Neural cell (in vitro differentiated cells): Measurements from ENCODE around the gene OXSR1. TPM values are rescaled to one million over a fixed set of nuclear protein-coding genes. Genes with fewer than 3 reads are reported as not detected.

ENCODE experiments used
- H2AFZ ChIP-seq: fragments of 200-600, 300-800 bp; sonication (generic), shearing (Covaris generic); 2 replicates; pipeline ENCODE4 v1.6.0; 2014; ENCODE audit warnings: low read depth, mild to moderate bottlenecking, antibody characterized with exemption, low read length, moderate library complexity
- H3F3A ChIP-seq: fragments of 200-600 bp; shearing (Covaris generic); 2 replicates; pipeline ENCODE4 v1.6.1; 2016; ENCODE audit warnings: mild to moderate bottlenecking, moderate library complexity, mixed read lengths, antibody characterized with exemption, low read length; ENCODE audit not compliant: insufficient read depth, poor library complexity, severe bottlenecking
- H3K27ac ChIP-seq: fragments of 200-600, 300-800 bp; sonication (generic), shearing (Covaris generic); 2 replicates; pipeline ENCODE4 v1.5.1; 2014; ENCODE audit warnings: mild to moderate bottlenecking, low read length, moderate library complexity
- H3K27me3 ChIP-seq: fragments of 300-800, 200-600 bp; sonication (generic), shearing (Covaris generic); 2 replicates; pipeline ENCODE4 v1.6.0; 2014; ENCODE audit warnings: mild to moderate bottlenecking, low read depth, low read length, moderate library complexity; ENCODE audit not compliant: insufficient read depth
- H3K36me3 ChIP-seq: fragments of 300-800, 200-600 bp; sonication (generic), shearing (Covaris generic); 2 replicates; pipeline ENCODE4 v1.5.1; 2014; ENCODE audit warnings: mild to moderate bottlenecking, antibody characterized with exemption, low read length, moderate library complexity; ENCODE audit not compliant: insufficient read depth
- H3K4me2 ChIP-seq: fragments of 300-800, 200-600 bp; sonication (generic), shearing (Covaris generic); 2 replicates; pipeline ENCODE4 v1.6.0; 2014; ENCODE audit warnings: mild to moderate bottlenecking, low read length
- H3K4me3 ChIP-seq: fragments of 300-800, 200-600 bp; sonication (generic), shearing (Covaris generic); 2 replicates; pipeline ENCODE4 v1.5.1; 2014; ENCODE audit warnings: mild to moderate bottlenecking, low read length, moderate library complexity
- H3K79me2 ChIP-seq: fragments of 200-600 bp; shearing (Covaris generic); replicated peaks from 2 replicates; pipeline ENCODE4 v1.6.0; 2014; ENCODE audit warnings: mild to moderate bottlenecking, low read length, moderate library complexity; ENCODE audit not compliant: insufficient read depth
- H3K9ac ChIP-seq: fragments of 300-800, 200-600 bp; sonication (generic), shearing (Covaris generic); 2 replicates; pipeline ENCODE4 v1.6.1; 2016; ENCODE audit warnings: mild to moderate bottlenecking, low read length, mixed read lengths
- H3K9me2 ChIP-seq: fragments of 200-600 bp; shearing (Covaris generic); 2 replicates; pipeline ENCODE4 v1.6.1; 2016; ENCODE audit warnings: mild to moderate bottlenecking, low read length, mixed read lengths; ENCODE audit not compliant: insufficient read depth
- H3K9me3 ChIP-seq: fragments of 200-600, 300-800 bp; sonication (generic), shearing (Covaris generic); 2 replicates; pipeline ENCODE4 v1.6.1; 2016; ENCODE audit warnings: mild to moderate bottlenecking, mixed run types, low read length, moderate library complexity, mixed read lengths
- H4K20me1 ChIP-seq: fragments of 200-600 bp; shearing (Covaris generic); 2 replicates; pipeline ENCODE4 v1.6.1; 2016; ENCODE audit warnings: mild to moderate bottlenecking, mixed run types; ENCODE audit not compliant: insufficient read depth
- EP300 ChIP-seq: fragments of 450-650 bp; conservative IDR thresholded peaks from 2 replicates; pipeline ENCODE4 v1.6.1; 2014; ENCODE audit warnings: antibody characterized with exemption, mild to moderate bottlenecking, moderate library complexity; ENCODE audit not compliant: poor library complexity, severe bottlenecking
- EZH2 ChIP-seq: fragments of 200-600, 300-800 bp; shearing (Covaris generic), sonication (generic); IDR thresholded peaks from 2 replicates; pipeline ENCODE4 v1.6.1; 2014; ENCODE audit warnings: antibody characterized with exemption, low read length, borderline replicate concordance, mild to moderate bottlenecking; ENCODE audit not compliant: insufficient read depth, poor library complexity, severe bottlenecking
- MXI1 ChIP-seq: fragments of 450-650 bp; conservative IDR thresholded peaks from 2 replicates; pipeline ENCODE4 v1.6.1; 2014; ENCODE audit warnings: antibody characterized with exemption, mild to moderate bottlenecking; ENCODE audit not compliant: poor library complexity, severe bottlenecking
- POLR2AphosphoS5 ChIP-seq: IDR thresholded peaks from 2 replicates; pipeline ENCODE4 v1.6.1; 2012
- RAD21 ChIP-seq: fragments of 450-650 bp; conservative IDR thresholded peaks from 2 replicates; pipeline ENCODE4 v1.6.1; 2014; ENCODE audit warnings: antibody characterized with exemption, mild to moderate bottlenecking, moderate library complexity
- SMC3 ChIP-seq: fragments of 450-650 bp; conservative IDR thresholded peaks from 2 replicates; pipeline ENCODE4 v1.6.1; 2014; ENCODE audit warnings: antibody characterized with exemption, mild to moderate bottlenecking, moderate library complexity; ENCODE audit not compliant: poor library complexity
- TAF1 ChIP-seq: IDR thresholded peaks from 2 replicates; pipeline ENCODE4 v1.6.1; 2012; ENCODE audit warnings: low read depth
- polyA plus RNA-seq: library from polyadenylated mRNA; depleted of rRNA; stranded (reverse); fragments of >200 nt; gene quantifications from 2 replicates; pipeline ENCODE4 v1.2.3, GENCODE V29; 2014
- TF ChIP-seq, protein P1 (sequence below): IDR thresholded peaks from 2 replicates; pipeline ENCODE4 v1.6.1; 2012; ENCODE audit warnings: borderline replicate concordance
- TF ChIP-seq, protein P2 (sequence below): fragments of 450-650 bp; IDR thresholded peaks from 2 replicates; pipeline ENCODE4 v1.5.1; 2014; ENCODE audit warnings: antibody characterized with exemption, mild to moderate bottlenecking, moderate library complexity; ENCODE audit not compliant: poor library complexity, severe bottlenecking

OXSR1 gene
- polyA plus RNA-seq, 1 donor from 2014 or later: 50.8 TPM

DNA sequence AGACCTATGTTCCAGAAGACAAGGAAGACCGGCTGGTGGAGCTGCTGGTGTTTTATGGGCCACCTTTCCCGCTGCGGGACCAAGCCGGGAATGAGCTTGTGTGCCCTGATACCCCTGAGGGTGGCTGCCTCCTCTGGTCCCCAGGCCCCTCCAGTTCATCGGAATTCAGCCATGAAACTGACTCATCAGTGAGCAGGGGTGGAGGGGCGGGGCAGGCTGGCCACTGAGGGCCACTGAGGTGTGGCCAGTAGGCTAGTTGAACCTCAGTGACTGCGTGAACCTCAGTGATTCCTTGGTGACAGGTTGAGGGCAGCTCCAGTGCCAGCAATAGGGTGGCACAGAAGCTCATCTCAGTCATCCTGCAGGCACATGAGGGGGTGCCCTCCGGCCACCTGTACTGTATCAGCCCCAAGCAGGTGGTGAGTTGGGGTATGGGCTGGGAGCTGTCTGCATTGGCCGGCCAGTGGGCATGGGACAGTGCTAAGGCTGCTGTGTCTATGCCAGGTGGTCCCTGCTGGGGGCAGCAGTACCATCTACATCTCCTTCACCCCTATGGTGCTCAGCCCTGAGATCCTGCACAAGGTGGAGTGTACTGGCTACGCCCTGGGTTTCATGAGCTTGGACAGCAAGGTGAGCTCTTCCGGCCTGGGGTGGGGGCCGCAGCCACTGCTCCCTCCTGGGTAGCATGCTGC, 48.7 kb upstream of the OXSR1 start:
- H3K9me3 ChIP-seq: no peaks in the 10 kb centered on the region
- no peak overlapping the region for H3K9ac ChIP-seq
- H3K9me2 ChIP-seq: no peaks in the 10 kb centered on the region
- no peak overlapping the region for H2AFZ ChIP-seq
- no peak overlapping the region for H3K27ac ChIP-seq
- no peaks in the 10 kb centered on the region for H3K36me3 ChIP-seq
- no peak overlapping the region for H3K4me2 ChIP-seq
- no peaks in the 10 kb centered on the region for H3F3A ChIP-seq
- H3K79me2 ChIP-seq: no peaks in the 10 kb centered on the region
- no peak for TF ChIP-seq MXI1
- no peak for TF ChIP-seq EP300
- no peak for TF ChIP-seq POLR2AphosphoS5
- TF ChIP-seq, protein P1, sequence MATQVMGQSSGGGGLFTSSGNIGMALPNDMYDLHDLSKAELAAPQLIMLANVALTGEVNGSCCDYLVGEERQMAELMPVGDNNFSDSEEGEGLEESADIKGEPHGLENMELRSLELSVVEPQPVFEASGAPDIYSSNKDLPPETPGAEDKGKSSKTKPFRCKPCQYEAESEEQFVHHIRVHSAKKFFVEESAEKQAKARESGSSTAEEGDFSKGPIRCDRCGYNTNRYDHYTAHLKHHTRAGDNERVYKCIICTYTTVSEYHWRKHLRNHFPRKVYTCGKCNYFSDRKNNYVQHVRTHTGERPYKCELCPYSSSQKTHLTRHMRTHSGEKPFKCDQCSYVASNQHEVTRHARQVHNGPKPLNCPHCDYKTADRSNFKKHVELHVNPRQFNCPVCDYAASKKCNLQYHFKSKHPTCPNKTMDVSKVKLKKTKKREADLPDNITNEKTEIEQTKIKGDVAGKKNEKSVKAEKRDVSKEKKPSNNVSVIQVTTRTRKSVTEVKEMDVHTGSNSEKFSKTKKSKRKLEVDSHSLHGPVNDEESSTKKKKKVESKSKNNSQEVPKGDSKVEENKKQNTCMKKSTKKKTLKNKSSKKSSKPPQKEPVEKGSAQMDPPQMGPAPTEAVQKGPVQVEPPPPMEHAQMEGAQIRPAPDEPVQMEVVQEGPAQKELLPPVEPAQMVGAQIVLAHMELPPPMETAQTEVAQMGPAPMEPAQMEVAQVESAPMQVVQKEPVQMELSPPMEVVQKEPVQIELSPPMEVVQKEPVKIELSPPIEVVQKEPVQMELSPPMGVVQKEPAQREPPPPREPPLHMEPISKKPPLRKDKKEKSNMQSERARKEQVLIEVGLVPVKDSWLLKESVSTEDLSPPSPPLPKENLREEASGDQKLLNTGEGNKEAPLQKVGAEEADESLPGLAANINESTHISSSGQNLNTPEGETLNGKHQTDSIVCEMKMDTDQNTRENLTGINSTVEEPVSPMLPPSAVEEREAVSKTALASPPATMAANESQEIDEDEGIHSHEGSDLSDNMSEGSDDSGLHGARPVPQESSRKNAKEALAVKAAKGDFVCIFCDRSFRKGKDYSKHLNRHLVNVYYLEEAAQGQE: no peak
- no peak for TF ChIP-seq SMC3
- no peak for TF ChIP-seq RAD21
- TF ChIP-seq, protein P2, sequence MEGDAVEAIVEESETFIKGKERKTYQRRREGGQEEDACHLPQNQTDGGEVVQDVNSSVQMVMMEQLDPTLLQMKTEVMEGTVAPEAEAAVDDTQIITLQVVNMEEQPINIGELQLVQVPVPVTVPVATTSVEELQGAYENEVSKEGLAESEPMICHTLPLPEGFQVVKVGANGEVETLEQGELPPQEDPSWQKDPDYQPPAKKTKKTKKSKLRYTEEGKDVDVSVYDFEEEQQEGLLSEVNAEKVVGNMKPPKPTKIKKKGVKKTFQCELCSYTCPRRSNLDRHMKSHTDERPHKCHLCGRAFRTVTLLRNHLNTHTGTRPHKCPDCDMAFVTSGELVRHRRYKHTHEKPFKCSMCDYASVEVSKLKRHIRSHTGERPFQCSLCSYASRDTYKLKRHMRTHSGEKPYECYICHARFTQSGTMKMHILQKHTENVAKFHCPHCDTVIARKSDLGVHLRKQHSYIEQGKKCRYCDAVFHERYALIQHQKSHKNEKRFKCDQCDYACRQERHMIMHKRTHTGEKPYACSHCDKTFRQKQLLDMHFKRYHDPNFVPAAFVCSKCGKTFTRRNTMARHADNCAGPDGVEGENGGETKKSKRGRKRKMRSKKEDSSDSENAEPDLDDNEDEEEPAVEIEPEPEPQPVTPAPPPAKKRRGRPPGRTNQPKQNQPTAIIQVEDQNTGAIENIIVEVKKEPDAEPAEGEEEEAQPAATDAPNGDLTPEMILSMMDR: no peak
- no peak for TF ChIP-seq TAF1
- TF ChIP-seq EZH2: no peak
- no peak overlapping the region for H3K4me3 ChIP-seq
- no peaks in the 10 kb centered on the region for H3K27me3 ChIP-seq
- no peaks in the 10 kb centered on the region for H4K20me1 ChIP-seq

DNA sequence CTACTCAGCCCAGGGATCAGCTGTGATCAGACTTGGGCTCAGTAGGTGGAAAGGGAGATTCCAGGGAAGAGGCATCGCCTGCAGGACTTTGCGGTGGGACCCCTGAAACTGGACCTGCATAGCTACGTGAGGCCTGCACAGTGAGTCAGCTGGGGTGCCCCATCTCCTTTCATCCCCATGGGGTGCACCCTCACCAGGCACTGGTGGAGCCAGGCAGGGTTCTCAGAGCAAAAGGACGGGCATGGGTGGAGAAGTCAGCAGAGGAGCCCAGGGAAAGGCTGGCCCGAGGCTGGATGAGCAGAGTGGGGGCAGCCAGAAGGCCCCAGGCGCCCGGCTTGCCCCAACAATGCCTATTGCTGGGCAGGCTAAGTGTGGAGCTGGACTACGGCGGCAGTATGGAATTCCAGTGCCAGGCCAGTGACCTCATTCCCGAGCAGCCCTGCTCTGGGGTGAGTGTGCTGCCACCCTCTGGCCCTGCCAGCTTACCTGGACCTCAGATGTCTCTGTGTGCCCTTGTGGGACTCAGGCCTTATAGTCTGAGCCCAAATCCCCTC, 48.1 kb upstream of the OXSR1 start:
- Histone ChIP-seq H3K9me3 (no peaks in the 10 kb centered on the region), H3K4me2 (no peak overlapping the region), H3F3A (no peaks in the 10 kb centered on the region), H3K27ac (no peak overlapping the region), H3K36me3 (no peaks in the 10 kb centered on the region), H3K27me3 (no peaks in the 10 kb centered on the region), H2AFZ (no peak overlapping the region), H3K9me2 (no peaks in the 10 kb centered on the region), H4K20me1 (no peaks in the 10 kb centered on the region), H3K4me3 (no peak overlapping the region), H3K9ac (no peak overlapping the region), H3K79me2 (no peaks in the 10 kb centered on the region)
- TF ChIP-seq, protein P2: no peak
- TF ChIP-seq SMC3: no peak
- no peak for TF ChIP-seq EP300
- TF ChIP-seq POLR2AphosphoS5: no peak
- no peak for TF ChIP-seq MXI1
- no peak for TF ChIP-seq EZH2
- TF ChIP-seq RAD21: no peak
- TF ChIP-seq, protein P1: no peak
- TF ChIP-seq TAF1: no peak
